Endodermal cell (in vitro differentiated cells): ENCODE measurements around the gene ACYP2. TPM values are rescaled to one million over a fixed set of nuclear protein-coding genes. Genes with fewer than 3 reads are reported as not detected.

Source experiments
- DNase-seq: peaks from one replicate; pipeline ENCODE4 v3.0.0-alpha.2; 2017
- H3K27ac ChIP-seq: 2 replicates; pipeline ENCODE4 v1.5.1; 2013; ENCODE audit warnings: mild to moderate bottlenecking, low read depth, low read length, moderate library complexity
- H3K27me3 ChIP-seq: 2 replicates; pipeline ENCODE4 v1.6.1; 2013; ENCODE audit warnings: mild to moderate bottlenecking, low read length, moderate library complexity; ENCODE audit not compliant: insufficient read depth, control insufficient read depth, poor library complexity, severe bottlenecking
- H3K36me3 ChIP-seq: 2 replicates; pipeline ENCODE4 v1.7.0; 2013; ENCODE audit warnings: mild to moderate bottlenecking, low read length, moderate library complexity; ENCODE audit not compliant: control insufficient read depth, insufficient read depth
- H3K4me1 ChIP-seq: one replicate; pipeline ENCODE4 v1.7.0; 2013; ENCODE audit warnings: low read length; ENCODE audit not compliant: control insufficient read depth, insufficient read depth
- H3K4me3 ChIP-seq: 2 replicates; pipeline ENCODE4 v1.5.1; 2013; ENCODE audit warnings: mild to moderate bottlenecking, low read length, moderate library complexity
- H3K9ac ChIP-seq: 2 replicates; pipeline ENCODE4 v1.6.1; 2013; ENCODE audit warnings: mild to moderate bottlenecking, low read length, moderate library complexity; ENCODE audit not compliant: poor library complexity, severe bottlenecking; ENCODE audit errors: extremely low read depth
- H3K9me3 ChIP-seq: 2 replicates; pipeline ENCODE4 v1.6.1; 2013; ENCODE audit warnings: mild to moderate bottlenecking, low read length, moderate library complexity; ENCODE audit not compliant: control insufficient read depth
- H3K27ac Mint-ChIP-seq: 2 replicates; pipeline ENCODE4 v1.8.0; 2020; ENCODE audit warnings: mixed read lengths
- H3K27me3 Mint-ChIP-seq: 2 replicates; pipeline ENCODE4 v1.8.0; 2021; ENCODE audit warnings: mild to moderate bottlenecking, mixed read lengths; ENCODE audit not compliant: insufficient read depth
- H3K36me3 Mint-ChIP-seq: 2 replicates; pipeline ENCODE4 v1.8.0; 2020; ENCODE audit warnings: low read depth, mixed read lengths
- H3K4me1 Mint-ChIP-seq: 2 replicates; pipeline ENCODE4 v1.8.0; 2020; ENCODE audit warnings: mixed read lengths
- H3K4me3 Mint-ChIP-seq: 2 replicates; pipeline ENCODE4 v1.8.0; 2020; ENCODE audit warnings: mild to moderate bottlenecking, moderate library complexity, mixed read lengths
- H3K9me3 Mint-ChIP-seq: 2 replicates; pipeline ENCODE4 v1.8.0; 2020; ENCODE audit warnings: mild to moderate bottlenecking, mixed read lengths
- CTCF ChIP-seq: fragments of 200-600 bp; sonication (generic); conservative IDR thresholded peaks from 2 replicates; pipeline ENCODE4 v1.5.0; 2021; ENCODE audit warnings: antibody characterized with exemption, mild to moderate bottlenecking
- WGBS, 2 experiments: methylation state at CpG; one replicate each; pipeline versions ENCODE4 v1.1.5 to v1.1.7; 2013; ENCODE audit warnings: missing lambda C conversion rate in 2 of 2, mixed read lengths in 1 of 2; ENCODE audit not compliant: insufficient coverage in 1 of 2, insufficient read length in 1 of 2; 5-methylcytosine and 5-hydroxymethylcytosine counted together
- total RNA-seq, 2 donors: library from RNA; stranded (reverse); fragmentation: NEBNext Ultra II Directional in 1 of 2; extraction: Animal tissue kit (Norgen Biotek cat#: 25700) in 1 of 2; gene quantifications; 2 replicates in 1 of 2; 3 replicates in 1 of 2; pipeline ENCODE4 v1.2.1, GENCODE V29; 2021

The ACYP2 gene
- total RNA-seq, 2 donors from 2014 or later, result 7.4 to 8.6 TPM

- H3K9me3 Mint-ChIP-seq, result peaks cover 23% of the 10 kb centered on the region
- no peak overlapping the region for H3K27ac Mint-ChIP-seq
- TF ChIP-seq CTCF, result no peak
These were observed 18.3 kb upstream of the ACYP2 start for GRCh38 chr2:54097124-54097523.

GRCh38 chr2:54099370-54099769 lies 16.0 kb upstream of the ACYP2 start:
- H3K9me3 ChIP-seq, result peaks cover 7% of the 10 kb centered on the region
- no peaks in the 10 kb centered on the region for H3K36me3 ChIP-seq
- no peak for DNase-seq
- no peak overlapping the region for H3K27ac ChIP-seq
- H3K9ac ChIP-seq, result no peak overlapping the region
- 86 to 94% methylated on average over 3 to 4 of the region's 4 CpGs for WGBS, 2 experiments
- H3K4me1 ChIP-seq, result no peaks in the 10 kb centered on the region
- Mint-ChIP-seq H3K4me1 (peaks cover 6% of the 10 kb centered on the region), H3K27me3 (no peaks in the 10 kb centered on the region), H3K27ac (no peak overlapping the region), H3K9me3 (peaks cover 16% of the 10 kb centered on the region), H3K36me3 (peaks cover 3% of the 10 kb centered on the region), H3K4me3 (no peak overlapping the region)
- TF ChIP-seq CTCF, result no peak
- no peaks in the 10 kb centered on the region for H3K27me3 ChIP-seq
- H3K4me3 ChIP-seq, result no peak overlapping the region

More at GRCh38 chr2:54097124-54097523, 18.3 kb upstream of the ACYP2 start:
- H3K27me3 Mint-ChIP-seq, result no peaks in the 10 kb centered on the region
- H3K4me1 ChIP-seq, result peaks cover 9% of the 10 kb centered on the region
- no peaks in the 10 kb centered on the region for H3K27me3 ChIP-seq
- DNase-seq, result no peak
- peaks cover 13% of the 10 kb centered on the region for H3K4me1 Mint-ChIP-seq
- no peak overlapping the region for H3K27ac ChIP-seq
- no peak overlapping the region for H3K4me3 Mint-ChIP-seq
- no peak overlapping the region for H3K4me3 ChIP-seq
- H3K9ac ChIP-seq, result no peak overlapping the region
- H3K36me3 Mint-ChIP-seq, result peaks cover 4% of the 10 kb centered on the region
- peaks cover 7% of the 10 kb centered on the region for H3K9me3 ChIP-seq
- H3K36me3 ChIP-seq, result no peaks in the 10 kb centered on the region

DNA sequence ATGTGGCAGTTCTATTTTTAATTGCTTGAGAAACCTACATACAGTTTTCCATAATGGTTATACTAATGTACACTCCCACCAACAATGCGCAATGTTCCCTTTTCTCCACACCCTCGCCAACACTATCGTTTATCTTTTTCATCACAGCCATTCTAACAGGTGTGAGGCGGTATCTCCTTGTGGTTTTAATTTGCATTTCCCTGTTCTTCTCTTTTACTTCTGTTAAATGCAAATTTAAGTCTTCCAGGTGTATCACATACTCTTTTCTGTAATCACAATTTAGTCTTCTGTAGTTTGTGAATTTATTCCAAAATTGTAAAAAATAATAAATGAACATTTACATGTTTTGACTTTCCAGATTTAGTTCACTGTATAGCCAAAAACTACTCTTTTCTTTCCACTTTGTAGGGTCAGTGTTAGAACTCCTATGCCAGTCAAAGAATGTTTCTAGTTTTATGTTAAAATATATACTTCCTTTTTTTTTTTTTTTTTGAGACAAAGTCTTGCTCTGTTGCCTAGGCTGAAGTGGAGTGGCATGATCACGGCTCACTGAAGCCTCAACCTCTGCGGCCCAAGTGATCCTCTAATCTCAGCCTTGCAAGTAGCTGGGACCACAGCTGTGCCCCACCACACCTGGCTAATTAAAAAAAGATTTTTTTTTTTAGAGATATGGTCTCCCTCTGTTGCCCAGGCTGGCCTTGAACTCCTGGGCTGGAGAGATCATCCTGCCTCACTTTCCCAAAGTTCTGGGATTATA lies 15.4 kb upstream of the ACYP2 start:
- WGBS, 2 experiments, result 94 to 100% methylated on average over 6 of the region's 6 CpGs
- Histone ChIP-seq H3K36me3 (no peaks in the 10 kb centered on the region), H3K4me3 (no peak overlapping the region), H3K9me3 (peaks cover 7% of the 10 kb centered on the region), H3K9ac (no peak overlapping the region), H3K4me1 (no peaks in the 10 kb centered on the region), H3K27me3 (no peaks in the 10 kb centered on the region), H3K27ac (no peak overlapping the region)
- Mint-ChIP-seq H3K27me3 (no peaks in the 10 kb centered on the region), H3K36me3 (peaks cover 3% of the 10 kb centered on the region), H3K9me3 (peaks cover 15% of the 10 kb centered on the region), H3K4me1 (peaks cover 6% of the 10 kb centered on the region), H3K4me3 (no peak overlapping the region), H3K27ac (no peak overlapping the region)
- DNase-seq, result no peak
- TF ChIP-seq CTCF, result no peak
